Measurements from ENCODE around the gene PBX4.

DNA sequence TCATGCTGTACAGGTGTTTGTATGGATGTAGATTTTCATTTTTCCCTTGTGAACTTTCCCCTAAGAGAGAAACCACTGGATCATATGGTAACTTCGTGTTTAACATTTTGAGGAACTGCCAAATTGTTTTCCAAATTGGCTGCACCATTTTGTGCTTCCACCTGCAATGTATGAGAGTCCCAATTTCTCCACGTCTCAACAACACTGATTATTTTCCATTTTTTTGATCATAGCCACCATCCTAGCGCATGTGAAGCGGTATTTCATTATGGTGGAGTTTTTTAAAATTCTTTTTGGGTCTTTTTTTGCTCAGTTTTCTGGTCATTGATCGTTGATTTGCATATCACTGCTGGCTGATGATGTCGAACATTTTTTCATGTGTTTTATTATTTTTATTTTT lies 97.5 kb downstream of the PBX4 start:
- TF ChIP-seq, protein P1, sequence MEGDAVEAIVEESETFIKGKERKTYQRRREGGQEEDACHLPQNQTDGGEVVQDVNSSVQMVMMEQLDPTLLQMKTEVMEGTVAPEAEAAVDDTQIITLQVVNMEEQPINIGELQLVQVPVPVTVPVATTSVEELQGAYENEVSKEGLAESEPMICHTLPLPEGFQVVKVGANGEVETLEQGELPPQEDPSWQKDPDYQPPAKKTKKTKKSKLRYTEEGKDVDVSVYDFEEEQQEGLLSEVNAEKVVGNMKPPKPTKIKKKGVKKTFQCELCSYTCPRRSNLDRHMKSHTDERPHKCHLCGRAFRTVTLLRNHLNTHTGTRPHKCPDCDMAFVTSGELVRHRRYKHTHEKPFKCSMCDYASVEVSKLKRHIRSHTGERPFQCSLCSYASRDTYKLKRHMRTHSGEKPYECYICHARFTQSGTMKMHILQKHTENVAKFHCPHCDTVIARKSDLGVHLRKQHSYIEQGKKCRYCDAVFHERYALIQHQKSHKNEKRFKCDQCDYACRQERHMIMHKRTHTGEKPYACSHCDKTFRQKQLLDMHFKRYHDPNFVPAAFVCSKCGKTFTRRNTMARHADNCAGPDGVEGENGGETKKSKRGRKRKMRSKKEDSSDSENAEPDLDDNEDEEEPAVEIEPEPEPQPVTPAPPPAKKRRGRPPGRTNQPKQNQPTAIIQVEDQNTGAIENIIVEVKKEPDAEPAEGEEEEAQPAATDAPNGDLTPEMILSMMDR (IDR thresholded peaks at IDR 0.05) = no peak
- no peak for TF ChIP-seq POLR2A (IDR thresholded peaks at IDR 0.05)

All from heart left ventricle (tissue), 13 donors.